ENCODE measurements around the gene PRPSAP2.
A peak's percentile ranks its signal among the peaks of the same experiment; 100 is the strongest.
"Not testable (repeated sequence)": the region's sequence is repeated elsewhere in the genome, so short reads cannot be mapped to it uniquely, and the experiment has no call there.

The PRPSAP2 gene

DNA sequence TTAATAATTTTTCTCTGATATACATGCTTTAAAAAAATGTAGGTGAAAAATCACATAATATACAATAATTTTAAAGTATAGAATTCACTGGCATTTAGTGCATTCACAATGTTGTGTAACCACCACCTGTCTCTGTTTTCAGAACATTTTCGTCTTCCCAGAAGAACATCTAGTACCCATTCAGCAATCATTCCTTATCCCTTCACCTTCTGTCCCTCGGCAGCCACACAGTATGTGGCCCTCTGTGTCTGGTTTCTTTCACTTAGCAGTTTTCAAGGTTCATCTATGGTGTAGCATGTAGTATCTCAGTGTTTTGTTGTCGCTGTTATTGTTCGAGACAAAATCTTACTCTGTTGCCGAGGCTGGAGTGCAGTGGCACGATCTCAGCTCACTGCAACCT lies 33.6 kb downstream of the PRPSAP2 start:
- no peak for DNase-seq

DNA sequence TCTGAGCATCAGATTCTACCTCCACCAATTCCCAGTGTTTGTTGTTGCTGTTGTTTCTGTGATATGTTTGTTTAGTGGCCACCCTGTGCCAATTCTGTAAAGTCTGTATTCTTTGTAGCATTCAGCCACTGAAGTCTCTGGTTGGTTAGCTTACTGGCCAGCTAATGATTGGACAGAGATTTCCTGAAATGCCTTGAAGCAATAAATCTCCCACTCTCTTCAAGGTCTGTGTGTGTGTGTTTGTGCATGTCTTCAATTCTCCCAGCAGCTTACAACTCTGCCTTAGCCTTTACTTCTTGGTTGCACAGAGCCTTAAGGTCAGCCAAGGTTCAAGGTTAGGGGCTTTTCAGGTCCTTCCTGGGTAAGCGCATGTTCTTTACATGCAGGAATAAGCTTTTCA lies 38.2 kb downstream of the PRPSAP2 start:
- no peak for DNase-seq

DNA sequence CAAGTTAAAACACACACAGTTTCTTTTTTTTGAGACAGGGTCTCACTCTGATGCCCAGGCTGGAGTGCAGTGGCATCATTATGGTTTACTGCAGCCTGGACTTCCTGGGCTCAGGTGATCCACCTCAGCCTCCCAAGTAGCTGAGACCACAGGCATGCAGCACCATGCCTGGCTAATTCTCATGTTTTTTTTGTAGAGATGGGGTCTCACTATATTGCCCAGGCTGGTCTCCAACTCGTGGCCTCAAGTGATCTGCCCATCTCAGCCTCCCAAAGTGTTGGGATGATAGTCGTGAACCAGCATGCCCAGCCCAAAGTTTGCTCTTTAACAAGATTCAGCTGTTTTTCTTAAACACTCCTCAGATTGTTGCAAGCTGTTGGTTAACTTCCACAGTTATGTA lies 39.0 kb downstream of the PRPSAP2 start:
- no peak for DNase-seq

DNA sequence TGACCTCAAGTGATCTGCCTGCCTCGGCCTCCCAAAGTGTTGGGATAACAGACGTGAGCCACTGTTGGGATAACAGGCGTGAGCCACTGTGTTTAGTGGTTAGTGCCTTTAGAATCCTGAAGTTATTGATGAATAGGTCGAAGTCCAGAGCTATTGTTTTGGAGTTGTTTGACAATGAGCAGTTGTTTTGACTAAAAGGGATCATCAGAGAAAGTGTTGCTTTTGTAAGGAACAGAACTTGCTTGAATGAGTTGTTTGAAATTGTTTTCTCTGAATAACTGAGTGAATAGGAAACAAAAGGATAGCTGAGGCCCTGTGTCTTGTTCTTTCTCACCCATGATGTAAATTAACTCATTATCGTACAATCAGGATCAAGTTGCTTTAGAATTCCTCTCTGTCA lies 46.6 kb downstream of the PRPSAP2 start:
- no peak for DNase-seq

DNA sequence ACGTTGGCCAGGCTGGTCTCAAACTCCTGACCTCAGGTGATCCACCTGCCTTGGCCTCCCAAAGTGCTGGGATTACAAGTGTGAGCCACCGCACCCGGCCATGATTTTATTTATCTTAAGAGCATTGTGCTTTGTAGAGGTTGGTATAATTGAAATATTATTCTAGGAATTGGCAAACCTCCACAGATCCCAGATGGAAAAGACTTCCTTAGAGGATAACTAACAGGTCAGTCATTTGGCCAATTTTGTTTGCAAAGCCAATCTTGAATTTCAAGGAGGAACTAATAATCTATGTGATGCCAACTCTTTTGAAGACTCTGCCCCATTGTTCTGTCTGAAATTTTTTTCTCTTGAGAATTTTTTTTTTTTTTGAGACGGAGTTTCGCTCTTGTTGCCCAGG lies 47.3 kb downstream of the PRPSAP2 start:
- DNase-seq = no peak

DNA sequence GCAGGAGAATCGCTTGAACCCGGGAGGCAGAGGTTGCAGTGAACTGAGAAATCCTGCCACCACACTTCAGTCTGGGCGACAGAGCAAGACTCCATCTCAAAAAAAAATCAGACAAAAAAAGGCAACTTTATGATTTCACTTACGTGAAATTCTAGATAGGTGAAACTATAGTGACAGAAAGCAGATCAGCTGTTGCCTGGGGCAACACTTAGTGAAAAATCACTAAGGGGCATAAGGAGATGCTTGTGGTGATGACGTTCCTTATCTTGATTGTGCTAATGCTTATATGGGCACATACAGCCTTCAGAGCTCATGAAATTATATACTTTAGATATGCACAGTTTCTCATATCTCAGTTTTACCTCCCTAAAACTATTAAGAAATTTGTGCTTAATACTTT lies 52.4 kb downstream of the PRPSAP2 start:
- DNase-seq = no peak

DNA sequence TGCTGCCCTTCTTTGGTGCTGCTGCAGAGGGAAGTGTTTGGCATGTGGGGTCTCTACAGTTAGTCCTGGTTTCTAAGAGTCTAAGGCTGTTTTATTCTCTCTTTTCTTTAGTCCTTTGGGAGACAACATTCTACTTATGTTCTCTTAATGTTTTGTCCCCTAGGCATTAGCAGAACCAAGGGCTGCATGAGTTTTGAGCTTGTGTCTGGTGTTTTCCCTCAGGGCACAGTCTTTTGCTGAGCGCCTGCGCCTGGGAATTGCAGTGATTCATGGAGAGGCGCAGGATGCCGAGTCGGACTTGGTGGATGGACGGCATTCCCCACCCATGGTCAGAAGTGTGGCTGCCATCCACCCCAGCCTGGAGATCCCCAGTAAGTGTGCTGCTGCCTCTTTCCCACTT lies 53.0 kb downstream of the PRPSAP2 start:
- no peak for DNase-seq

DNA sequence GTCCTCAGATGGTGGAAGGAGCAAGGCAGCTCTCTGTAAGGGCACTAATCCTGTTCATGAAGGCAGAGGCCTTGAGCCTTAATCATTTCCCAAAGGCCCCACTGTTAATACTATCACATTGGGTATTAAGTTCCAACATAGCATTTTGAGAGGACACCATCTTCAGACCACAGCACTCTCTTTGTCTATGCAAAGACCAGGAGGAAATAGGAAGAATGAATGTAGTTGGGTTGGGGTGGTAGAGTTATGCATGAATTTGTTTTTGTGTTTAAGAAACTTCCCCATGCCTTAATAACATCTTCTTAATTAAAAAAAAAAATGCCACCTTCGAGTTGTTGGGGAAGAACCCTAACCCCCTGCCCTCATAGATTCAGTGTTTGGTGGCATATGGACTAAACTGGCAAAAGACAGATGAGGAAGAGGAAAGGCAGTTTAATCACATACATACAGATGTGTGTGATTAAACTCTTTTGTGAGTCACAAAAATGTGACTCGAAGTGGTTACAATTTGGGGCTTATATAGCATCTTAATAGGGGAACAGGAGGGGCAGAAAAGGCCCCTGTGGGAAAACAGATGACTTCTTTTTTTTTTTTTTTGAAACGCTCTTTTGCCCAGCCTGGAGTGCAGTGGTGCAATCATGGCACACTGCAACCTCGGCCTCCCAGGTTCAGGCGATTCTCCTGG lies 59.0 kb downstream of the PRPSAP2 start:
- peak; percentile 71 for DNase-seq

DNA sequence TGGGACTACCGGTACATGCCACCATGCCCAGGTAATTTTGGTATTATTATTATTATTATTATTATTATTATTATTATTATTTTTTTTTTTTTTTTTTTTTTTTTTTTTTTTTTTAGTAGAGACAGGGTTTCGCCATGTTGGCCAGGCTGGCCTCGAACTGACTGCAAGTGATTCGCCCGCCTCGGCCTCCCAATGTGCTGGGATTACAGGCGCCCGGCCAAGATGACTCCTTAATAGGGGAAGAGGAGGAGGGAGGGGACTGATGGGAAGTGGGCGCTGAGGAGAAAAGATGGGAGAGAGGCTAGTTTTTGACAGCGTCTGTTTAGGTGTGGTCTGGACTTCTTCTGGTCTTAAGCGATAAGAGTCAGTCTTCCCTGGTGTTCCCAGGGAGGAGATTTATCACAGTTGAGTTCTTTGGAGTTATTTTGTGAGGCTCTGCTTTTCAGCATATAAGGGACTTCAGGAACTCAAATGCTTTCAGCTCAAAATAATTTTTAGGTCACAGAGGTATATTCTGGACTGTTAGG lies 59.6 kb downstream of the PRPSAP2 start:
- DNase-seq = no peak

DNA sequence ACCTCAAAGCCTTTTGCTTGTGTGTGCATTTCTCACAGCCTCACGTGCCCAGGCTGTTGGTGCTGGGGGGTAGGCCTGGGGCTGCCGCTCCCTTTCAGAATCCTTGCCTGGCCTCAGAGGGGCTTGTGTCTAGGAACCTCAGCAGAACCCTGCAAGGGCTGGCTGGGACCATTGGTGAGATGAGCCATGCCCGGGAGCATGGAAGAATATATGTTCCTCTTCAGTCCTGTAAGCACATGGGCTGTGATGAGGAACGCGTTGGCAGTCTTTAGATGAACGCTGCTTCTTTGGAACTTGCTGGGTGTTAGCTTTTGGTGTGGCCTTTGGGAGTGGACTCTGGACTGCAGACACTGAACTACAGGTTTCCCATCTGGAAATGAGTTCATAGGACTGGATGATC lies 62.0 kb downstream of the PRPSAP2 start:
- DNase-seq = no peak

DNA sequence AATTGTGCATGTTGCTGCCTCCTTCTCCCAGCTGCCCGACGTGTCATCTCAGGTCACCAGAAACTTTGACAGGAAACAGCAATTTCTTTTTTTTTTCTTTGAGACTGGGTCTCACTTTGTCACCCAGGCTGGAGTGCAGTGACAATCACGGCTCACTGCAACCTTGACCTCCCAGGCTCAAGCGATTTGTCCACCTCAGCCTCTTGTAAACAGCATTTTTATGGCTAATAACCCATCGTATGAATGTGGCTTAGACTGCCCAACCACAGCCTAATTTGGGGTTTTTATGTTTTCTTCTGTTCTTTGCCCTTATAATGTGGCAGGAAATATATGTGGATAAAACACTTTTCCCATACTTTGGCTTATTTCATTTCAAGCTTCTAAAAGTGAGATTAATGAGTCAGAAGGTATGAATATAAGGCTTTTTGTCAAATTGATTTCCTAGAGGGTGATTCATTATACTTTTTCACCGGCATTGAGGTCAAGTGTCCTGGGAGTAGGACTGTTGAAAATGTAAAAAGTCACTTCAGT lies 63.0 kb downstream of the PRPSAP2 start:
- DNase-seq = no peak

DNA sequence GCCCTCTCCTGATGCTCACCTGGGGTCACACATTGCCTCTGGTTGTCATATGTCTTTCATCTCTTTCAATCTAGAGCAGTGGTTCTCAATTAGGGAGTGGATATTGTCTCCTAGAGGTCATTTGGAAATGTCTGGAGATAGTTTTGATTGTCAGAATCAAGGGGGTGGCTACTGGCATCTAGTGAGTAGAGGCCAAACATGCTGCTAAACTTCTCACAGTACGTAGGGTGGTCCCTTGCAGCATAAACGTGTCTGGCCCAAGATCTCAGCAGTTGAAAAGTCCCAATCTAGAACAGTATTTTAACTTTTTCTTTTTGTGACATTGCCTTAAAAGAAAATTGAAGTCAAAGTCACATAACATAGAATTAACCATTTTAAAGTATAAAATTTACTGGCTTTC lies 63.6 kb downstream of the PRPSAP2 start:
- DNase-seq = no peak

DNA sequence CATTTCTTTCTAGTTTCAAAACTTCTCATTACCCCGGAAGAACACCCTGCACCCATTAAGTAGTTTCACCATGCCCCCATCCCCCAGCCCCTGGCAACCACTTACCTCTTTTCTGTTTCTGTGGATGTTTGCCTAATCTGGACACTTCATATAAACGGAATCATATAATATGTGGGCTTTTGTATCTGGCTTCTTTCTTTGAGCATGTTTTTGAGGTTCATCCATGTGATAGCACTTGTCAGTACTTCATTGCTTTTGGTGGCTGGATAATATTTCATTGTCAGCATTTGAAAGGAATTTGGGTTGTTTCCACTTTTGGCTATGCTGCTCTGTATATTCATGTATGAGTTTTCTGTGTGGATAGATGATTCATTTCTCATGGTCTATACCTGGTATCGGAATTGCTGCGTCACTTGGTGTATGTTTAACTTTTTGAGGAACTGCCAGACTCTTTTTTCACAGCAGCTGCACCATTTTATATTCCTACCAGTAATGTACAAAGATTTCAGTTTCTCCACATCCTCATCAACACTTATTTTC lies 64.1 kb downstream of the PRPSAP2 start:
- peak; percentile 38 for DNase-seq

DNA sequence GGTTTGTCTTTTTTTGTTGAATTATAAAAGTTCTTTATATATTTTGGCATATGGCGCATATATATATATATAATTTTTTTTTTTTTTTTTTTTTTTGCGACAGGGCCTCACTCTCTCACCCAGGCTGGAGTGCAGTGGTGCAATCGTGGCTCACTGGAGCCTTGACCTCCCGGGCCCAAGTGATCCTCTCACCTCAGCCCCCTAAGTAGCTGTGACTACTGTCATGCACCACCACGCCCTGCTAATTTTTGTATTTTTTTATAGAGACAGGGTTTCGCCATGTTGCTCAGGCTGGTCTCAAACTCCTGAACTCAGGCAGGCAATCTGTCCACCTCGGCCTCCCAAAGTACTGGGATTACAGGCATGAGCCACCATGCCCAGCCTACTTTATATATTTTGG lies 64.7 kb downstream of the PRPSAP2 start:
- DNase-seq = not testable (repeated sequence)

DNA sequence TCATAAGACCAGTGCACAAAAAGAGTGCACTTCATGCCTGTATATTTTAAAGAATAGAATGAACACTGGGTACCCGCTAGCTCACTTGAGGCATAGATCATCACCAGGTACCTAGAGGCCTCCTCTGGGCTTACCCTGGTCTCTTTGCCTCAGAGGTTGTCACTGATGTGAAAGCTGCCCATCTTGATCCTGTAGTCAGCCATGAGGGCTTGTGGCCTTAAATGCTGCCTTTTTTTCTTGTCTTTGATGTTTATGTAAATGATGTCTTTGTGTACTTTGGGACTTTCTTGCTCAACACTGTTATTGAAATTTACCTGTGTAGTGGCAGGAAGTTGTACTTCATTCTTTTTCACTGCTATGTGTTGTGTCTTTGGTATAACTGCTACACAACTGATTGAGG lies 67.3 kb downstream of the PRPSAP2 start:
- no peak for DNase-seq

DNA sequence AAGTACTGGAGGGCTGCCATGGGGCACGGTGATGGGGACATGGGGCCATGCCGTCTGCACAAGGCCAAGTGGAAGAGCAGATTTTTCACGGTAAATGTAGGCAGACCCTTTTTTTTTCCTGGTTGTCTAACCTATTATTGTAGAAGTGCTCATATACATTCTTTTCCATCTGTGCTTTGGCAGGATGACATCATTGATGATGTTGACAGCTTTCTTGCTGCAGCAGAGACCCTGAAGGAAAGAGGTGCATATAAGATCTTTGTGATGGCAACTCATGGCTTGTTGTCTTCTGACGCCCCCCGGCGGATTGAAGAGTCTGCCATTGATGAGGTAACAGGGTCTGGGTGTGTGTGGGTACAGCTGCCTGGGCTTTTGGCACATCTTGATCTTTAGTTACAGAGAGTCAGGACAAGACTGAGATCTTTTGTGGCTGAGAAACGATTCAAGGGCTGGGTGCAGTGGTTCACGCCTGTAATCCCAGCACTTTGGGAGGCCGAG lies 70.7 kb downstream of the PRPSAP2 start:
- DNase-seq = no peak

DNA sequence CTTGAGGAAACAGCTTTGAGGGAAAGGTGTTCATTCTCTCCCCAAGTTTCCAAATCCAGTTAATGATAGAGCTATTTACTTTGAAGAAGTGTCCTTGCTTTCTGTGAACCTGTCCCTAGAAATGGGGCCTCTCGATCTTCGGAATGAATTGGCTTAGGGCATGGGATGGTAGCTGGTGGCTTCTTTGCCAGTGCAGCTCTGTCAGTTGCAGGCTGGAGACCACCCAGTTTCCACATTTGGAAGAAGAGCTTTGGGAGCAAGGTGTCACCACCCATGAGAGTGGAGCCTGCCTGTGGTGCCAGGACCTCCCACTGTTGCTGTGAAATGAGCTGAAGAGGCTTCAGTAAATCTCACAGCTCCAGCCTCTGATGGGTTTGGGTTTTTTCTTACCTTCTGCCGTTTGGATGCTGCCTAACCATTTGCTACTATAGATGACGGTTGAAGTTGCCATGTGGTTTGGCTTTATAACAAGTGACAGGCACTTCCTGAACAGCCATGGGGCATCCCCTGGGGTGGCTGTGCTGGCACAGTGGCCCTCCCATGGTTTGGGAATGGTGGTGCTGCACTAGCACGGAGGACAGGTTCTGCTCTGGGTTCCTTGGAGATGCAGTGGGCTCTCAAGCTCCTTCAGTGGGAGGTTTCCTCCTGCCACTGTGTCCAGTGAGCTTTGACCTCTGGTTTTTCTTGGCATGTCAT lies 74.6 kb downstream of the PRPSAP2 start:
- DNase-seq = no peak

DNA sequence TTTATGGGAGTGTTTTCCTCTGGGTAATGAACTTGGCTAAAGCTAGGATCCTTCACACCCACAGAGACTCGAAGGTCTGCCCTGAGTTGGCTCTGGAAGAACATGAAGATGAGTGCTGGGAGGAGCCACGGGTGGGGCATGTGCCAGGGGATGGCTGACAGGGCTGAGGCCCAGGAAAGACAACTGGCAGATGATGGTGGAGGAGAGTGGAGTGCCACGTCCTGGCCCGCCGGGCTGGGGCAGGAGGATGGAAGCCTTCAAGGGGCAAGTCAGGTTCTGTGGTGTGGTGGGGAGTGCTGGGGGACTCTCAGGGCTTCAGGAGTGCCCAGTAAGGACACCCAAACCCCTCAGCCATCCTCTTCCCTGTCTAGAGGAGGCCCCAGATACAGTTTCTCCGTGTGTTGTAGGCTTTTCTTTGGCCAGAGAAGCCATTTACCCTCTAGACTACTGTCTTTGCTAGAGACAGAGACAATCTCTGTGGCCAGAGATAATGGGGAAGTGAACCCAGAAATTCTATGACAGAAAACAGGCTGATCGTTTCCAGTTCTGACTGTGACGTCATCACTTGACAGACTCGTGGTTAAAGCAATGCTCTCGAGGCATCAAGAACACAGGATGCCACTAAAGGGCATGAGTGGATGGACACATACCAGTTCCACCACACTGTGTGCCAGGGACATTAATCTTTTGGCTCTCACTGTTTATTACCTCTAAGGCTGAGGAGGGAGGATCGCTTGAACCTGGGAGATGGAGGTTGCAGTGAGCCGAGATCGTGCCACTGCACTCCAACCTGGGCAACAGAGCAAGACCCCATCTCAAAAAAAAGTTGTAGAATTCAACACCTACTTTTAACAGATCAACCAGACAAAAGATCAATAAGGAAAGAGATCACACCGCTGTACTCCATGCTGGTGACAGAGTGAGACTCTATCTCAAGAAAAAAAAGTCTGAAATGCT lies 75.4 kb downstream of the PRPSAP2 start:
- no peak for DNase-seq

DNA sequence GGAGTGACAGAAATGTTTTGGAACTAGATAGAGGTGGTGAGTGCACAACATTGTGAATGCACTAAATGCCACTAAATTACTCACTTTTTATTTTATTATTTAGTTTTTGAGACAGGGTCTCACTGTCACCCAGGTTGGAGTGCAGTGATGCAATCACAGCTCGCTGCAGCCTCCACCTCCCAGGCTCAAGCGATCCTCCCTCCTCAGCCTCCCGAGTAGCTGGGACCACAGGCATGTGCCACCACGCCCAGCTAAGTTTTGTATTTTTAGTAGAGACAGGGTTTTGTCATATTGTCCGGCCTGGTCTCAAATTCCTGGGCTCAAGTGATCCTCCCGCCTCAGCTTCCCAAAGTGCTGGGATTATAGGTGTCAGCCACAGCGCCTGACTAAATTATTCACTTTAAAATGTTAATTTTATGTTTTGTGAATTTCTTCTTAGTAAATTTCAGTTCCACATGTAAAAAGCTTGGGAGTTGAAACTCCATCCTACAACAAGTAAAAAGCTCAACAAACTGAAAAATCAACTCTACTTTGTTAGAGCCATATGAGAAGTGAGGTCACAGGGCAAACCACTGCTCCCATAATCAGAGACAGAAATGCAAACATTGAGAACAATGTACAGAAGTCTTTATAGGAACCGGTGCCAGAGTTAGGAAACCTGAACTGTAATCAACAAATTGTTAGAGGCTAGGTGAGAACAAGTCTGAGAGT lies 80.2 kb downstream of the PRPSAP2 start:
- no peak for DNase-seq

DNA sequence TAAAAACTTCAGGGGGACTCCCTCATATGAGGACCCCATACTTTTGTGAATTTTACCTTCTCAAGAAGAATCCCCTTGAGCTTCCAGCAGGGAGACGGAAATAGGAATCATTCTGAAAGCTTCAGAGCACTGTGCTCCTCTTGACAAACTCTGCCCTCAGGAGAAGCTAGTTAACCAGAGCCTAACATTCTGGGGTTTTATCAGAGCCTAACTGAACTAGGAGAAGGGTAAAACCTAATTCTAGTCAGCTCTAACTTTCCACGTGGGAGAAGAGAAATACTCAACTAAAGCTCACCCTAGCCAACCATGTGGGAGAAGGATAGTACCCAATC lies 80.7 kb downstream of the PRPSAP2 start:
- no peak for DNase-seq

DNA sequence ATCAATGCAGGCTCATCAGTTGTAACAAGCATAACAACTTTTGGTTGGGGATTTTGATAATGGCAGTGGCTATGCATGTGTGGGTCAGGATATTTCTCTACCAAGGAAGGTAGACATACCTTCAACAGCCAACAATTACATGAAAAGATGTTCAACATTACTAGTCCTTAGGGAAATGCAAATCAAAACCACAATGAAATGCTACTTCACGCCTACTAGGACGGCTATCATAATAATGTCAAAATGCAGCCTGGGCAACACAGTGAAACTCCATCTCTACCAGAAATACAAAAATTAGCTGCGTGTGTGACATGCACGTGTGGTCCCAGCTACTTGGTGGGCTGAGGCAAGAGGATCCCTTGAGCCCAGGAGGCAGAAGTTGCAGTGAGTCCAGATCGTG lies 86.7 kb downstream of the PRPSAP2 start:
- no peak for DNase-seq

DNA sequence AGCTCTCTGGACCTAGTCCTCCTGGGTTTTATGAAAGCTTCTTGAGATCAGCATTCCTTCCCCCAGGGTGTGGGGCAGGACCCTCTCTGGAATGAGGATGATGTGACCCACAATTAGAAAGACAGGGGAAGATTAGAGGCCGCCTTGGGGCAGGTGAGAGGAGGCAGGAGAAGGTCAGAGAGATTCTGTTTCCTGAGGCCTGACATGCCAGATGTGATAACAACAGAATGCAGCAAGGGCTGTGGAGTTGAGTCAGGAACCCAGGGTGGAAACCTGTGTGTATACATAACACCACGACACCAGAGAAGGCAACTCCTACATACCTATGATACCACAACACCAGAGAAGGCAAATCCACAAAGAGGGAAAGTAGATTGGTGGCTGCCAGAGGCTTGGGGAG lies 88.6 kb downstream of the PRPSAP2 start:
- DNase-seq = no peak
